Smooth muscle cell (in vitro differentiated cells): ENCODE measurements around the gene ECD. TPM values are rescaled to one million over a fixed set of nuclear protein-coding genes. Genes with fewer than 3 reads are reported as not detected.
A peak's percentile ranks its signal among the peaks of the same experiment; 100 is the strongest.

Experiments used
- DNase-seq: peaks from one replicate; lab custom pipeline; 2025; ENCODE audit not compliant: unreplicated experiment; lab: John Stamatoyannopoulos, UW
- H2AFZ ChIP-seq: fragments of 200-600 bp; sonication (generic); 2 replicates; pipeline ENCODE4 v1.6.0; 2016; ENCODE audit warnings: antibody characterized with exemption, low read depth, mild to moderate bottlenecking
- H3F3A ChIP-seq: fragments of 200-600 bp; sonication (generic); 2 replicates; pipeline ENCODE4 v1.6.0; 2017; ENCODE audit warnings: antibody characterized with exemption, low read depth
- H3K27ac ChIP-seq: fragments of 200-600 bp; sonication (generic); 2 replicates; pipeline ENCODE4 v1.5.1; 2016; ENCODE audit warnings: low read depth, mild to moderate bottlenecking
- H3K27me3 ChIP-seq: fragments of 200-600 bp; sonication (generic); 2 replicates; pipeline ENCODE4 v1.6.1; 2016; ENCODE audit warnings: low read depth, mild to moderate bottlenecking
- H3K36me3 ChIP-seq: fragments of 200-600 bp; sonication (generic); 2 replicates; pipeline ENCODE4 v1.5.1; 2016; ENCODE audit warnings: low read depth
- H3K4me1 ChIP-seq: fragments of 200-600 bp; sonication (generic); 2 replicates; pipeline ENCODE4 v1.5.1; 2016; ENCODE audit warnings: low read depth
- H3K4me2 ChIP-seq: fragments of 200-600 bp; sonication (generic); 2 replicates; pipeline ENCODE4 v1.6.0; 2016; ENCODE audit warnings: mild to moderate bottlenecking
- H3K4me3 ChIP-seq: fragments of 200-600 bp; sonication (generic); 2 replicates; pipeline ENCODE4 v1.5.1; 2016; ENCODE audit warnings: mild to moderate bottlenecking
- H3K79me2 ChIP-seq: fragments of 200-600 bp; sonication (generic); 2 replicates; pipeline ENCODE4 v1.6.0; 2016; ENCODE audit warnings: low read depth, mild to moderate bottlenecking
- H3K9ac ChIP-seq: fragments of 200-600 bp; sonication (generic); 2 replicates; pipeline ENCODE4 v1.6.0; 2016; ENCODE audit warnings: low read depth
- H3K9me3 ChIP-seq: fragments of 200-600 bp; sonication (generic); replicated peaks from 2 replicates; pipeline ENCODE4 v1.5.1; 2016; ENCODE audit warnings: low read depth
- H4K20me1 ChIP-seq: fragments of 200-600 bp; sonication (generic); 2 replicates; pipeline ENCODE4 v1.6.0; 2016; ENCODE audit warnings: low read depth
- WGBS: methylation state at CpG from one replicate; pipeline ENCODE4 v1.1.7; 2016; ENCODE audit warnings: low lambda C conversion rate; 5-methylcytosine and 5-hydroxymethylcytosine counted together
- polyA plus RNA-seq: library from polyadenylated mRNA; unstranded; fragments of >200 nt; fragmentation: Nextera tagmentation; extraction: Ambion mirVana; gene quantifications from 2 replicates; pipeline ENCODE4 v1.2.1, GENCODE V29; 2016
- total RNA-seq: library from RNA; depleted of rRNA; stranded (reverse); fragments of >200 nt; gene quantifications from 2 replicates; pipeline ENCODE4 v1.2.3, GENCODE V29; 2014
- TF ChIP-seq, protein P1 (sequence below): fragments of 200-600 bp; sonication (generic); IDR thresholded peaks from 2 replicates; pipeline ENCODE4 v1.5.1; 2017; ENCODE audit warnings: borderline replicate concordance, mild to moderate bottlenecking, antibody characterized with exemption; ENCODE audit not compliant: insufficient read depth, poor library complexity, severe bottlenecking

ECD gene
- total and polyA plus RNA-seq, 2 experiments from 2014 or later, result 28.1 to 34.0 TPM

- H3K9me3 ChIP-seq, result no peaks in the 10 kb centered on the region
- H3K4me3 ChIP-seq, result peak overlapping the region; percentile 69
- peaks cover 27% of the 10 kb centered on the region for H4K20me1 ChIP-seq
- H3F3A ChIP-seq, result peaks cover 3% of the 10 kb centered on the region
- H3K27me3 ChIP-seq, result no peaks in the 10 kb centered on the region
- WGBS, result 92% methylated on average over 2 of the region's 2 CpGs
- H2AFZ ChIP-seq, result no peak overlapping the region
- no peak for DNase-seq
- no peaks in the 10 kb centered on the region for H3K4me1 ChIP-seq
- H3K27ac ChIP-seq, result peak overlapping the region; percentile 99
- peaks cover 70% of the 10 kb centered on the region for H3K79me2 ChIP-seq
- H3K9ac ChIP-seq, result peak overlapping the region; percentile 99
- H3K36me3 ChIP-seq, result peaks cover 5% of the 10 kb centered on the region
- H3K4me2 ChIP-seq, result peak overlapping the region; percentile 87
- TF ChIP-seq, protein P1, sequence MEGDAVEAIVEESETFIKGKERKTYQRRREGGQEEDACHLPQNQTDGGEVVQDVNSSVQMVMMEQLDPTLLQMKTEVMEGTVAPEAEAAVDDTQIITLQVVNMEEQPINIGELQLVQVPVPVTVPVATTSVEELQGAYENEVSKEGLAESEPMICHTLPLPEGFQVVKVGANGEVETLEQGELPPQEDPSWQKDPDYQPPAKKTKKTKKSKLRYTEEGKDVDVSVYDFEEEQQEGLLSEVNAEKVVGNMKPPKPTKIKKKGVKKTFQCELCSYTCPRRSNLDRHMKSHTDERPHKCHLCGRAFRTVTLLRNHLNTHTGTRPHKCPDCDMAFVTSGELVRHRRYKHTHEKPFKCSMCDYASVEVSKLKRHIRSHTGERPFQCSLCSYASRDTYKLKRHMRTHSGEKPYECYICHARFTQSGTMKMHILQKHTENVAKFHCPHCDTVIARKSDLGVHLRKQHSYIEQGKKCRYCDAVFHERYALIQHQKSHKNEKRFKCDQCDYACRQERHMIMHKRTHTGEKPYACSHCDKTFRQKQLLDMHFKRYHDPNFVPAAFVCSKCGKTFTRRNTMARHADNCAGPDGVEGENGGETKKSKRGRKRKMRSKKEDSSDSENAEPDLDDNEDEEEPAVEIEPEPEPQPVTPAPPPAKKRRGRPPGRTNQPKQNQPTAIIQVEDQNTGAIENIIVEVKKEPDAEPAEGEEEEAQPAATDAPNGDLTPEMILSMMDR, result no peak
Observed at GRCh38 chr10:73166972-73167371, 836 bp downstream of the ECD start.

DNA sequence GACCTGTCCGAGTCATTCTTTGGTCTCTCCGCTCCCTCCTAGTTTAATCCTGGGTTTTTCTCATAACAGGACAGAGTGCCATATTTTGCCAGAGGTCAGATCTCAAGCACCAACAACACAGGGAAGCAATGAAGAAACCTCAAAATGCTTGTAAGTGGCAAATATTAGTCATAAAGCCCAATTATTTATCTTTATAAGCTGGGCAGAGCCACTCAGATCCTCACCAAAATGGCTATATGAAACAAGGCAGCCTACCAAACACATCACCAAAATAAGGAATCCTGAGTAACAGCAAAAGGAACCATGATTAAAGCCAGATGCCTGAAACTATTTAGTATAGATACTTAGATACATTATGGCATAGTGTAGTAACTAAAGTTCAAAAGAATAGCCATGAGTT is 4.7 kb downstream of the ECD start:
- TF ChIP-seq, protein P1, result no peak
- 94% methylated on average over 2 of the region's 2 CpGs for WGBS
- H3K4me2 ChIP-seq, result no peak overlapping the region
- no peak overlapping the region for H3K9ac ChIP-seq
- no peak overlapping the region for H3K4me3 ChIP-seq
- H3K36me3 ChIP-seq, result peaks cover 9% of the 10 kb centered on the region
- DNase-seq, result no peak
- H3K4me1 ChIP-seq, result no peaks in the 10 kb centered on the region
- no peaks in the 10 kb centered on the region for H3K9me3 ChIP-seq
- H3K27ac ChIP-seq, result peak overlapping the region; percentile 11
- peaks cover 88% of the 10 kb centered on the region for H3K79me2 ChIP-seq
- H2AFZ ChIP-seq, result no peak overlapping the region
- H3K27me3 ChIP-seq, result no peaks in the 10 kb centered on the region
- H4K20me1 ChIP-seq, result peaks cover 48% of the 10 kb centered on the region
- H3F3A ChIP-seq, result peaks cover 3% of the 10 kb centered on the region

GRCh38 chr10:73161662-73162061 is 6.1 kb downstream of the ECD start:
- no peak for DNase-seq
- TF ChIP-seq, protein P1, result no peak
- no peak overlapping the region for H3K4me2 ChIP-seq
- no peak overlapping the region for H2AFZ ChIP-seq
- H3K4me1 ChIP-seq, result no peaks in the 10 kb centered on the region
- no peak overlapping the region for H3K4me3 ChIP-seq
- no peak overlapping the region for H3K27ac ChIP-seq
- no peaks in the 10 kb centered on the region for H3K9me3 ChIP-seq
- peaks cover 3% of the 10 kb centered on the region for H3F3A ChIP-seq
- H3K79me2 ChIP-seq, result peaks cover 88% of the 10 kb centered on the region
- no peaks in the 10 kb centered on the region for H3K27me3 ChIP-seq
- WGBS, result 95% methylated on average over 3 of the region's 3 CpGs
- no peak overlapping the region for H3K9ac ChIP-seq
- peaks cover 9% of the 10 kb centered on the region for H3K36me3 ChIP-seq
- peaks cover 48% of the 10 kb centered on the region for H4K20me1 ChIP-seq

DNA sequence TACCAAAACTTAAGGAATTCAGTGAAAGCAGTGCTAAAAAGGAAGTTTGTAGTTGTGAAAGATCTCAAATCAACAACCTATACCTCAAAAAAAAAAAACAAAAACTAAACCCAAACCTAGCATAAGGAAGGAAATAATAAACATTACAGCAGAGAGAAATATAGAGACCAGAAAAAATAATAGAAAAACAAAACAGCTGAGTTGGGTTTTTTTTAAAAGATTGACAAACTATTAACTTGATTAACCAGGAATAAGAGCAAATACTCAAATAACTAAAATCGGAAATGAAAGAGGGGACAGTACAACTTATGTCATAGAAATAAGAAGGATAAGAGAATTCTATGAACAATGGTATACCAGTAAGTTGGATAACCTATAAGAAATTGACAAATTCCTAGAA is 6.7 kb downstream of the ECD start:
- peaks cover 11% of the 10 kb centered on the region for H3K36me3 ChIP-seq
- H3K4me2 ChIP-seq, result no peak overlapping the region
- no peak overlapping the region for H3K9ac ChIP-seq
- no peak overlapping the region for H2AFZ ChIP-seq
- peaks cover 82% of the 10 kb centered on the region for H3K79me2 ChIP-seq
- no peak overlapping the region for H3K27ac ChIP-seq
- peaks cover 3% of the 10 kb centered on the region for H3F3A ChIP-seq
- DNase-seq, result no peak
- H4K20me1 ChIP-seq, result peaks cover 48% of the 10 kb centered on the region
- TF ChIP-seq, protein P1, result no peak
- 97% methylated on average over 1 of the region's 1 CpG for WGBS
- no peaks in the 10 kb centered on the region for H3K4me1 ChIP-seq
- no peaks in the 10 kb centered on the region for H3K9me3 ChIP-seq
- H3K27me3 ChIP-seq, result no peaks in the 10 kb centered on the region
- no peak overlapping the region for H3K4me3 ChIP-seq
